K562 (cell line): ENCODE measurements around the gene CAMK1D. TPM values are rescaled to one million over a fixed set of nuclear protein-coding genes. Genes with fewer than 3 reads are reported as not detected.

ENCODE experiments used
- ATAC-seq: fragments of 200-7000 bp; cut with Tn5 transposase; 3 replicates; pipeline ENCODE4 v1.9.1; 2020; ENCODE audit warnings: moderate library complexity
- BruUV-seq: library from RNA; stranded (reverse); fragments of 400-500 nt; replicated peaks from 2 replicates; lab custom pipeline; 2021; lab: Mats Ljungman, UMichigan
- CTCF ChIA-PET: fragments of 300-600 bp; formaldehyde crosslinking; extraction: SDS; loops from one replicate; lab custom pipeline; 2021; ENCODE audit warnings: low intra/inter-chr PET ratio; lab: Yijun Ruan, JAX
- POLR2A ChIA-PET: fragments of 300-600, 350-650 bp; sonication (Branson Sonifier 250); formaldehyde crosslinking; extraction: SDS; loops from one replicate; lab custom pipeline; 2021; ENCODE audit warnings: antibody characterized with exemption, inconsistent platforms; lab: Yijun Ruan, JAX
- DNase-seq, 4 experiments: peaks; one replicate each; pipeline versions ENCODE4 v3.0.0 to v3.0.0-alpha.2; 2011 to 2018; ENCODE audit warnings: low spot score in 3 of 4, mixed read lengths in 3 of 4; ENCODE audit errors: extremely low read depth in 1 of 4
- FAIRE-seq: peaks from 2 replicates; lab custom pipeline; 2011; peaks lifted over from hg19 to GRCh38; lab: Jason Lieb, UNC
- H2AFZ ChIP-seq: 2 replicates; pipeline ENCODE4 v1.6.0; 2011; ENCODE audit warnings: low read depth, low read length, control low read depth, inconsistent platforms
- H3K27ac ChIP-seq: fragments of 200-600 bp; 3 replicates; pipeline ENCODE4 v1.8.0; 2011; ENCODE audit warnings: low read depth, mild to moderate bottlenecking, control low read depth, inconsistent platforms, low read length, moderate library complexity, mixed read lengths; ENCODE audit errors: extremely low read depth
- H3K27me3 ChIP-seq, 2 experiments: fragments of 300-600 bp in 1 of 2; 2 replicates in 1 of 2; 3 replicates in 1 of 2; pipeline versions ENCODE4 v1.6.0 to v1.8.0; 2011; ENCODE audit warnings: inconsistent platforms in 2 of 2, low read length in 2 of 2, mild to moderate bottlenecking in 1 of 2, mixed read lengths in 1 of 2, moderate library complexity in 1 of 2; ENCODE audit not compliant: control insufficient read depth in 2 of 2, insufficient read depth in 2 of 2
- H3K36me3 ChIP-seq: fragments of 300-600 bp; 3 replicates; pipeline ENCODE4 v1.8.0; 2011; ENCODE audit warnings: mild to moderate bottlenecking, low read length, inconsistent platforms; ENCODE audit not compliant: control insufficient read depth, insufficient read depth
- H3K4me1 ChIP-seq, 2 experiments: fragments of 200-600 bp in 1 of 2; replicated peaks in 1 of 2; 2 replicates in 1 of 2; 3 replicates in 1 of 2; pipeline versions ENCODE4 v1.5.1 to v1.8.0; 2011; ENCODE audit warnings: inconsistent platforms in 2 of 2, low read length in 2 of 2, mild to moderate bottlenecking in 1 of 2, mixed read lengths in 1 of 2, moderate library complexity in 1 of 2; ENCODE audit not compliant: control insufficient read depth in 2 of 2, insufficient read depth in 2 of 2
- H3K4me2 ChIP-seq: 2 replicates; pipeline ENCODE4 v1.6.1; 2011; ENCODE audit warnings: low read length, control low read depth, inconsistent platforms, mixed read lengths; ENCODE audit not compliant: insufficient read depth
- H3K4me3 ChIP-seq: fragments of 200-600 bp; sonication (generic), shearing (Covaris generic); 2 replicates; pipeline ENCODE4 v1.5.1; 2016; ENCODE audit warnings: control low read depth, inconsistent platforms
- H3K79me2 ChIP-seq: fragments of 200-600 bp; 3 replicates; pipeline ENCODE4 v1.8.0; 2011; ENCODE audit warnings: low read length, inconsistent platforms; ENCODE audit not compliant: control insufficient read depth, insufficient read depth
- H3K9ac ChIP-seq, 2 experiments: 2 replicates each; pipeline versions ENCODE4 v1.6.0 to v1.6.1; 2011; ENCODE audit warnings: low read depth in 2 of 2, low read length in 2 of 2, control low read depth in 1 of 2, inconsistent platforms in 1 of 2, mild to moderate bottlenecking in 1 of 2, mixed read lengths in 1 of 2; ENCODE audit not compliant: insufficient read depth in 1 of 2
- H3K9me1 ChIP-seq: one replicate; pipeline ENCODE4 v1.6.0; 2011; ENCODE audit warnings: inconsistent platforms, mild to moderate bottlenecking, low read length, moderate library complexity; ENCODE audit not compliant: control insufficient read depth, insufficient read depth
- H3K9me3 ChIP-seq: replicated peaks from 2 replicates; pipeline ENCODE4 v1.5.1; 2011; ENCODE audit warnings: low read depth, low read length, inconsistent platforms; ENCODE audit not compliant: control insufficient read depth, insufficient read depth
- H4K20me1 ChIP-seq: replicated peaks from 2 replicates; pipeline ENCODE4 v1.6.1; 2011; ENCODE audit warnings: low read length, inconsistent platforms, mixed read lengths; ENCODE audit not compliant: control insufficient read depth, insufficient read depth
- ILK ChIP-seq: fragments of 450-650 bp; IDR thresholded peaks from 2 replicates; pipeline ENCODE4 v1.6.1; 2016; ENCODE audit warnings: missing genetic modification characterization, low read depth, mild to moderate bottlenecking, missing compliant biosample characterization, moderate library complexity, borderline replicate concordance
- ZFX ChIP-seq: sonication (generic); formaldehyde crosslinking; IDR thresholded peaks from 2 replicates; pipeline ENCODE4 v1.8.0; 2022; ENCODE audit warnings: mild to moderate bottlenecking, missing genetic modification reagents, moderate library complexity
- WGBS: fragments of 100-300 bp; shearing (Covaris generic); methylation state at CpG from one replicate; pipeline ENCODE4 v1.1.6; 2016; ENCODE audit warnings: low coverage, mixed read lengths; ENCODE audit not compliant: insufficient coverage; ENCODE audit errors: missing lambda C conversion rate; 5-methylcytosine and 5-hydroxymethylcytosine counted together
- in situ Hi-C: fragments of 300-500 bp; cut with MboI; formaldehyde crosslinking; loops from 4 replicates; pipeline ENCODE4 v1.15.0; 2018; ENCODE audit warnings: inconsistent platforms, mixed read lengths
- intact Hi-C: fragments of 100-400 bp; cut with micrococcal nuclease; formaldehyde crosslinking; loops from 2 replicates; pipeline ENCODE4 v1.14.2; 2022
- polyA plus RNA-seq, 8 experiments: library from polyadenylated mRNA; depleted of rRNA in 4 of 8; stranded (reverse) in 5 of 8; unstranded in 3 of 8; fragments of >200 nt; fragmentation: Nextera tagmentation in 2 of 8; fragmentation: Illumina TruSeq in 1 of 8; extraction: Ambion mirVana in 2 of 8; extraction: Trizol in 1 of 8; gene quantifications; 2 replicates each; pipeline versions ENCODE4 v1.2.1 to v1.2.3, GENCODE V29; 2011 to 2014; ENCODE audit warnings: inconsistent platforms in 1 of 8, missing spikeins in 1 of 8
- total RNA-seq, 7 experiments: library from RNA; depleted of rRNA in 6 of 7; stranded (reverse); fragments of >200 nt in 6 of 7; fragmentation: Illumina TruSeq in 2 of 7; extraction: Trizol in 2 of 7; gene quantifications; 2 replicates each; pipeline versions ENCODE4 v1.2.1 to v1.2.3, GENCODE V29; 2011 to 2021; ENCODE audit warnings: low replicate concordance in 1 of 7
- TF ChIP-seq, protein P1 (sequence below): fragments of 450-650 bp; formaldehyde crosslinking; IDR thresholded peaks from 2 replicates; pipeline ENCODE4 v1.4.0; 2022; ENCODE audit warnings: missing genetic modification characterization

The CAMK1D gene
- total and polyA plus RNA-seq, 9 of the 15 experiments (the other 6 are each of a cell fraction or from before 2014, with no cell fraction given): 0.12 to 0.24 (median 0.20) TPM; not detected in 5

DNA sequence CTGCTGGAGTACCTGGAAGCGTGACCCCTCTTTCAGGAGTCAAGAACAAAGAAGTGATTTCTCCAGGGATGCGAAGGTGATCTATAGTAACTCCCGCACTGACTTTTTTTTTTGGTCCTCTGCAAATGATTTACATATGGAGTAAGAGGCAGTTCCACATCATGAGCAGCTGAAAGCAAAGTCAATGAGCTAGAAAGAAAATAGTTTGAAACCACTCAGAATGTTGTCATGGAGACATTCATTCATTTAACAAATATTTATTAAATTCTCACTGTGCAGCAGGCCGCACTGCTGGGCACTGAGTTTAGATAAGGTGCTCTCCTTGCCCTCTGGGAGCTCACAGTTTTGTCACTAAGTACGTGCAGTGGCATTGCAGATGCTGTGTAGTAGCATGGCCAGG, 206.7 kb downstream of the CAMK1D start:
- CTCF ChIA-PET: no interaction called here
- Histone ChIP-seq H2AFZ (no peak overlapping the region), H4K20me1 (0 out of 2 replicates have a peak, but pooled peaks cover 3% of the 10 kb centered on the region), H3K4me1 (no peaks in the 10 kb centered on the region), H3K9me3 (no peaks in the 10 kb centered on the region), H3K4me2 (no peak overlapping the region), H3K79me2 (no peaks in the 10 kb centered on the region), H3K27me3 (peaks cover 17 to 55% of the 10 kb centered on the region in 2 experiments), H3K9me1 (no peaks in the 10 kb centered on the region), H3K27ac (no peak overlapping the region), H3K36me3 (no peaks in the 10 kb centered on the region), H3K4me3 (no peak overlapping the region), H3K9ac (no peak overlapping the region)
- 3% methylated on average over 5 of the region's 5 CpGs for WGBS
- no peak for DNase-seq
- TF ChIP-seq ILK (tag) (no peak), ZFX (CRISPR knock-in tag) (no peak)
- TF ChIP-seq, protein P1, sequence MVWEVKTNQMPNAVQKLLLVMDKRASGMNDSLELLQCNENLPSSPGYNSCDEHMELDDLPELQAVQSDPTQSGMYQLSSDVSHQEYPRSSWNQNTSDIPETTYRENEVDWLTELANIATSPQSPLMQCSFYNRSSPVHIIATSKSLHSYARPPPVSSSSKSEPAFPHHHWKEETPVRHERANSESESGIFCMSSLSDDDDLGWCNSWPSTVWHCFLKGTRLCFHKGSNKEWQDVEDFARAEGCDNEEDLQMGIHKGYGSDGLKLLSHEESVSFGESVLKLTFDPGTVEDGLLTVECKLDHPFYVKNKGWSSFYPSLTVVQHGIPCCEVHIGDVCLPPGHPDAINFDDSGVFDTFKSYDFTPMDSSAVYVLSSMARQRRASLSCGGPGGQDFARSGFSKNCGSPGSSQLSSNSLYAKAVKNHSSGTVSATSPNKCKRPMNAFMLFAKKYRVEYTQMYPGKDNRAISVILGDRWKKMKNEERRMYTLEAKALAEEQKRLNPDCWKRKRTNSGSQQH: no peak
- POLR2A ChIA-PET: interaction anchor here (0.5 kb wide), 1 partner anchor 120 kb away, joined by 4 read pairs; no protein-coding TSS in a partner anchor
- in situ Hi-C loops (no loop called here), intact Hi-C loops (no loop called here)
- no TSS peak for BruUV-seq
- FAIRE-seq: no peak
- no peak for ATAC-seq
